SW480 (cell line): ENCODE data around the gene CYP2A6.

Experiments used
- DNase-seq: peaks from one replicate; pipeline ENCODE4 v3.0.0-alpha.2; 2016; ENCODE audit warnings: low spot score

CYP2A6 gene

GRCh38 chr19:40801426-40802299 is 48.6 kb downstream of the CYP2A6 start:
- DNase-seq = no peak

- no peak for DNase-seq
Observed at GRCh38 chr19:40800997-40801377, 49.3 kb downstream of the CYP2A6 start.

GRCh38 chr19:40800339-40800996 is 49.8 kb downstream of the CYP2A6 start:
- DNase-seq = no peak

GRCh38 chr19:40799558-40800338 is 50.5 kb downstream of the CYP2A6 start:
- no peak for DNase-seq

- peak; percentile 100 for DNase-seq
Observed at GRCh38 chr19:40798683-40799557, 51.3 kb downstream of the CYP2A6 start, which contains the start of gene EGLN2. EGLN2 (plus strand) TSS chr19:40799191; CDS start chr19:40800573, 1,382 bp downstream.

GRCh38 chr19:40797963-40798682 is 52.1 kb downstream of the CYP2A6 start:
- DNase-seq = peak; percentile 94

GRCh38 chr19:40797166-40797962 is 52.9 kb downstream of the CYP2A6 start:
- no peak for DNase-seq
